HEK293 (cell line): Measurements from ENCODE around the gene MRPS2.

ENCODE experiments used
- BCL11B ChIP-seq: fragments of 450-650 bp; formaldehyde crosslinking; IDR thresholded peaks from 2 replicates; pipeline ENCODE4 v1.5.1; 2016; ENCODE audit warnings: low read depth, missing biosample characterization, missing genetic modification characterization
- GLI2 ChIP-seq: fragments of 450-650 bp; formaldehyde crosslinking; IDR thresholded peaks from 2 replicates; pipeline ENCODE4; 2017; ENCODE audit warnings: missing biosample characterization, missing genetic modification characterization, low read depth, borderline replicate concordance
- IKZF3 ChIP-seq: fragments of 450-650 bp; IDR thresholded peaks from 2 replicates; pipeline ENCODE4 v1.5.0; 2018; ENCODE audit warnings: missing biosample characterization, mild to moderate bottlenecking, missing genetic modification characterization, moderate library complexity
- KLF16 ChIP-seq: fragments of 450-650 bp; formaldehyde crosslinking; IDR thresholded peaks from 2 replicates; pipeline ENCODE4 v1.5.1; 2017; ENCODE audit warnings: missing biosample characterization, missing genetic modification characterization
- KLF7 ChIP-seq: fragments of 450-650 bp; formaldehyde crosslinking; IDR thresholded peaks from 2 replicates; pipeline ENCODE4 v1.5.1; 2016; ENCODE audit warnings: missing biosample characterization, missing genetic modification characterization, borderline replicate concordance
- SP2 ChIP-seq: fragments of 450-650 bp; formaldehyde crosslinking; IDR thresholded peaks from 2 replicates; pipeline ENCODE4 v1.5.1; 2016; ENCODE audit warnings: missing biosample characterization, missing genetic modification characterization
- TCF7L2 ChIP-seq: IDR thresholded peaks from 2 replicates; pipeline ENCODE4 v1.6.1; 2011; ENCODE audit warnings: low read depth, mild to moderate bottlenecking, inconsistent platforms, low read length, moderate library complexity, borderline replicate concordance
- WT1 ChIP-seq: fragments of 450-650 bp; formaldehyde crosslinking; IDR thresholded peaks from 2 replicates; pipeline ENCODE4 v1.5.1; 2016; ENCODE audit warnings: missing biosample characterization, missing genetic modification characterization
- ZBTB20 ChIP-seq: fragments of 450-650 bp; formaldehyde crosslinking; IDR thresholded peaks from 2 replicates; pipeline ENCODE4 v1.5.1; 2016; ENCODE audit warnings: missing biosample characterization, missing genetic modification characterization
- ZBTB48 ChIP-seq: fragments of 450-650 bp; formaldehyde crosslinking; IDR thresholded peaks from 2 replicates; pipeline ENCODE4 v1.5.1; 2016; ENCODE audit warnings: missing biosample characterization, missing genetic modification characterization
- ZNF121 ChIP-seq: fragments of 450-650 bp; formaldehyde crosslinking; IDR thresholded peaks from 2 replicates; pipeline ENCODE4 v1.5.1; 2016; ENCODE audit warnings: missing biosample characterization, missing genetic modification characterization
- ZNF133 ChIP-seq: fragments of 450-650 bp; formaldehyde crosslinking; IDR thresholded peaks from 2 replicates; pipeline ENCODE4 v1.5.1; 2016; ENCODE audit warnings: missing biosample characterization, missing genetic modification characterization
- ZNF157 ChIP-seq: fragments of 450-650 bp; formaldehyde crosslinking; IDR thresholded peaks from 2 replicates; pipeline ENCODE4 v1.5.1; 2016; ENCODE audit warnings: missing biosample characterization, missing genetic modification characterization
- ZNF23 ChIP-seq: fragments of 450-650 bp; formaldehyde crosslinking; IDR thresholded peaks from 2 replicates; pipeline ENCODE4 v1.5.1; 2016; ENCODE audit warnings: missing biosample characterization, missing genetic modification characterization, borderline replicate concordance
- ZNF239 ChIP-seq: fragments of 450-650 bp; formaldehyde crosslinking; IDR thresholded peaks from 2 replicates; pipeline ENCODE4 v1.5.1; 2016; ENCODE audit warnings: missing biosample characterization, missing genetic modification characterization
- ZNF280C ChIP-seq: fragments of 450-650 bp; formaldehyde crosslinking; IDR thresholded peaks from 2 replicates; pipeline ENCODE4 v1.5.1; 2016; ENCODE audit warnings: missing biosample characterization, missing genetic modification characterization
- ZNF513 ChIP-seq: fragments of 450-650 bp; IDR thresholded peaks from 2 replicates; pipeline ENCODE4 v1.5.1; 2018; ENCODE audit warnings: missing biosample characterization, missing genetic modification characterization
- ZNF529 ChIP-seq: fragments of 450-650 bp; formaldehyde crosslinking; IDR thresholded peaks from 2 replicates; pipeline ENCODE4 v1.5.1; 2017; ENCODE audit warnings: missing genetic modification characterization, missing biosample characterization; ENCODE audit not compliant: insufficient replicate concordance
- ZNF530 ChIP-seq: fragments of 450-650 bp; formaldehyde crosslinking; IDR thresholded peaks from 2 replicates; pipeline ENCODE4 v1.5.1; 2016; ENCODE audit warnings: low read depth, missing biosample characterization, missing genetic modification characterization
- ZNF560 ChIP-seq: fragments of 450-650 bp; formaldehyde crosslinking; IDR thresholded peaks from 2 replicates; pipeline ENCODE4 v1.5.1; 2017; ENCODE audit warnings: missing biosample characterization, missing genetic modification characterization, borderline replicate concordance
- ZNF623 ChIP-seq: fragments of 450-650 bp; formaldehyde crosslinking; IDR thresholded peaks from 2 replicates; pipeline ENCODE4 v1.5.1; 2016; ENCODE audit warnings: missing biosample characterization, missing genetic modification characterization
- ZNF776 ChIP-seq: fragments of 450-650 bp; formaldehyde crosslinking; IDR thresholded peaks from 2 replicates; pipeline ENCODE4 v1.5.0; 2017; ENCODE audit warnings: missing biosample characterization, missing genetic modification characterization, borderline replicate concordance
- ZNF791 ChIP-seq: fragments of 450-650 bp; formaldehyde crosslinking; IDR thresholded peaks from 2 replicates; pipeline ENCODE4 v1.5.1; 2016; ENCODE audit warnings: missing biosample characterization, missing genetic modification characterization
- ZNF830 ChIP-seq: fragments of 450-650 bp; IDR thresholded peaks from 2 replicates; pipeline ENCODE4 v1.5.0; 2018; ENCODE audit warnings: missing biosample characterization, missing genetic modification characterization, low read depth, mild to moderate bottlenecking, moderate library complexity
- ZSCAN18 ChIP-seq: fragments of 450-650 bp; formaldehyde crosslinking; IDR thresholded peaks from 2 replicates; pipeline ENCODE4 v1.5.1; 2016; ENCODE audit warnings: missing biosample characterization, missing genetic modification characterization
- TF ChIP-seq, protein P1 (sequence below): fragments of 450-650 bp; formaldehyde crosslinking; IDR thresholded peaks from 2 replicates; pipeline ENCODE4 v1.5.1; 2016; ENCODE audit warnings: missing biosample characterization, missing genetic modification characterization
- TF ChIP-seq, protein P2 (sequence below): fragments of 450-650 bp; formaldehyde crosslinking; IDR thresholded peaks from 2 replicates; pipeline ENCODE4 v1.5.1; 2016; ENCODE audit warnings: missing biosample characterization, missing genetic modification characterization
- TF ChIP-seq, protein P3 (sequence below): fragments of 450-650 bp; formaldehyde crosslinking; IDR thresholded peaks from 2 replicates; pipeline ENCODE4 v1.5.1; 2016; ENCODE audit warnings: missing biosample characterization, missing genetic modification characterization, low read depth

The MRPS2 gene

DNA sequence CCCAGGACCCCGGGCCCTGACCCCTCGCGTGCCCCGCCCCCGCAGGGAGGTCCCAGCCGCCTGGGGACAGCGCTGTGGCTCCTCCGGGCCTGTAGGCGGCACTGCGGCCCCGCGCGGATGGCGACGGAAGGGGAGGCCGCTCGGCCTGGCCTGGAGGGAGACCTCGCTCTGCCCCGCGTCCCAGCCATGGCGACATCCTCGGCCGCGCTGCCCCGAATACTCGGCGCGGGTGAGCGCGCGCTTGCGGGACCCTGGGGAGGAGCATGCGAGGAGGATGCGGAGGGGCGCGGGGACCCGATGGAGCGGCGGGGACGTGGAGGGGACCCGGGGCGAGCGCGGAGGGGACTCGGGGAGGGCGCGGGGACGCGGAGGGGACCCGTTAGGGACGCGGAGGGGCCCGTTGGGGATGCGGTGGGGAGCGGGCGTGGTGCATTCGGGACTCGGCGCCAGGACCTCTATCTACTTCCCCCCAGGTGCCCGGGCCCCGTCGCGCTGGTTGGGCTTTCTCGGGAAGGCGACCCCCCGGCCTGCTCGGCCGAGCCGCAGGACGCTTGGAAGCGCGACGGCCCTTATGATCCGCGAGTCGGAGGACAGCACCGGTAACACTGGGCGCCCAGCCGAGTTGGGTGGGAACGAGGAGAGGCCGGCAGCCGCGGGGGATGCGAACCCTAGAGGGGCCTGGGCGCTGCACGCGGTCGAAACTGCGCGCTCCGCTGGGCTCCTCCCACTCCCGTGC lies at the start of gene MRPS2 (continued):
- peak; percentile 99 for TF ChIP-seq ZNF776
- TF ChIP-seq ZNF121 (tag by site-specific recombination) = peak; percentile 12; the same call in 1 of the 2 replicates
- no peak for TF ChIP-seq ZNF513
- no peak for TF ChIP-seq ZNF23
- no peak for TF ChIP-seq WT1 (tag by site-specific recombination)
- TF ChIP-seq ZBTB20 (tag by site-specific recombination) = peak; percentile 87
- no peak for TF ChIP-seq ZNF529 (tag by site-specific recombination)
- TF ChIP-seq KLF7 (tag by site-specific recombination) = no peak
- TF ChIP-seq ZNF623 = no peak; the same call in 1 of the 2 replicates
- TF ChIP-seq, protein P1, sequence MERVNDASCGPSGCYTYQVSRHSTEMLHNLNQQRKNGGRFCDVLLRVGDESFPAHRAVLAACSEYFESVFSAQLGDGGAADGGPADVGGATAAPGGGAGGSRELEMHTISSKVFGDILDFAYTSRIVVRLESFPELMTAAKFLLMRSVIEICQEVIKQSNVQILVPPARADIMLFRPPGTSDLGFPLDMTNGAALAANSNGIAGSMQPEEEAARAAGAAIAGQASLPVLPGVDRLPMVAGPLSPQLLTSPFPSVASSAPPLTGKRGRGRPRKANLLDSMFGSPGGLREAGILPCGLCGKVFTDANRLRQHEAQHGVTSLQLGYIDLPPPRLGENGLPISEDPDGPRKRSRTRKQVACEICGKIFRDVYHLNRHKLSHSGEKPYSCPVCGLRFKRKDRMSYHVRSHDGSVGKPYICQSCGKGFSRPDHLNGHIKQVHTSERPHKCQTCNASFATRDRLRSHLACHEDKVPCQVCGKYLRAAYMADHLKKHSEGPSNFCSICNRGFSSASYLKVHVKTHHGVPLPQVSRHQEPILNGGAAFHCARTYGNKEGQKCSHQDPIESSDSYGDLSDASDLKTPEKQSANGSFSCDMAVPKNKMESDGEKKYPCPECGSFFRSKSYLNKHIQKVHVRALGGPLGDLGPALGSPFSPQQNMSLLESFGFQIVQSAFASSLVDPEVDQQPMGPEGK (tag by site-specific recombination) = peak; percentile 55
- TF ChIP-seq TCF7L2 = no peak
- peak; percentile 67 for TF ChIP-seq ZSCAN18
- TF ChIP-seq ZNF280C (tag by site-specific recombination) = no peak
- TF ChIP-seq, protein P2, sequence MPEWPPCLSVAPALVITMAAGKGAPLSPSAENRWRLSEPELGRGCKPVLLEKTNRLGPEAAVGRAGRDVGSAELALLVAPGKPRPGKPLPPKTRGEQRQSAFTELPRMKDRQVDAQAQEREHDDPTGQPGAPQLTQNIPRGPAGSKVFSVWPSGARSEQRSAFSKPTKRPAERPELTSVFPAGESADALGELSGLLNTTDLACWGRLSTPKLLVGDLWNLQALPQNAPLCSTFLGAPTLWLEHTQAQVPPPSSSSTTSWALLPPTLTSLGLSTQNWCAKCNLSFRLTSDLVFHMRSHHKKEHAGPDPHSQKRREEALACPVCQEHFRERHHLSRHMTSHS (tag by site-specific recombination) = no peak
- TF ChIP-seq ZNF239 = no peak; the same call in 1 of the 2 replicates
- TF ChIP-seq ZNF530 = no peak
- no peak for TF ChIP-seq IKZF3 (tag by site-specific recombination)
- no peak for TF ChIP-seq ZNF830 (tag by site-specific recombination)
- TF ChIP-seq GLI2 (tag by site-specific recombination) = no peak
- peak; percentile 97 for TF ChIP-seq ZBTB48 (tag by site-specific recombination)
- TF ChIP-seq ZNF560 = no peak
- peak; percentile 78 for TF ChIP-seq KLF16 (tag by site-specific recombination)
- peak; percentile 84 for TF ChIP-seq BCL11B (tag by site-specific recombination)
- TF ChIP-seq ZNF133 = no peak
- peak; percentile 72 for TF ChIP-seq SP2 (tag by site-specific recombination)
- no peak for TF ChIP-seq ZNF157 (tag by site-specific recombination)
- TF ChIP-seq ZNF791 (tag by site-specific recombination) = no peak
- TF ChIP-seq, protein P3, sequence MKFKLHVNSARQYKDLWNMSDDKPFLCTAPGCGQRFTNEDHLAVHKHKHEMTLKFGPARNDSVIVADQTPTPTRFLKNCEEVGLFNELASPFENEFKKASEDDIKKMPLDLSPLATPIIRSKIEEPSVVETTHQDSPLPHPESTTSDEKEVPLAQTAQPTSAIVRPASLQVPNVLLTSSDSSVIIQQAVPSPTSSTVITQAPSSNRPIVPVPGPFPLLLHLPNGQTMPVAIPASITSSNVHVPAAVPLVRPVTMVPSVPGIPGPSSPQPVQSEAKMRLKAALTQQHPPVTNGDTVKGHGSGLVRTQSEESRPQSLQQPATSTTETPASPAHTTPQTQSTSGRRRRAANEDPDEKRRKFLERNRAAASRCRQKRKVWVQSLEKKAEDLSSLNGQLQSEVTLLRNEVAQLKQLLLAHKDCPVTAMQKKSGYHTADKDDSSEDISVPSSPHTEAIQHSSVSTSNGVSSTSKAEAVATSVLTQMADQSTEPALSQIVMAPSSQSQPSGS (tag by site-specific recombination) = no peak
